H1 (cell line): Measurements from ENCODE around the gene TMEM107. TPM values are rescaled to one million over a fixed set of nuclear protein-coding genes. Genes with fewer than 3 reads are reported as not detected.

Experiments used
- CTCF ChIA-PET: fragments of 300-600 bp; sonication (Branson Sonifier 250); formaldehyde crosslinking; loops from one replicate; lab custom pipeline; 2021; ENCODE audit not compliant: partially characterized antibody; lab: Charles Lee
- POLR2A ChIA-PET: fragments of 300-600 bp; sonication (Branson Sonifier 250); formaldehyde crosslinking; loops from one replicate; lab custom pipeline; 2021; ENCODE audit warnings: inconsistent platforms; ENCODE audit not compliant: partially characterized antibody; lab: Charles Lee
- DNase-seq, 2 experiments: peaks; one replicate each; pipeline versions ENCODE4 v3.0.0 to v3.0.0-alpha.2; 2010 to 2022; ENCODE audit warnings: low spot score in 2 of 2, low read depth in 1 of 2, mixed read lengths in 1 of 2
- FAIRE-seq: peaks from 2 replicates; lab custom pipeline; 2011; peaks lifted over from hg19 to GRCh38; lab: Jason Lieb, UNC
- H2AFZ ChIP-seq: 2 replicates; pipeline ENCODE4 v1.8.1; 2012; ENCODE audit warnings: low read length, inconsistent platforms
- H2AK5ac ChIP-seq: 2 replicates; pipeline ENCODE4 v1.6.1; 2013; ENCODE audit warnings: low read depth, low read length
- H2BK120ac ChIP-seq: replicated peaks from 2 replicates; pipeline ENCODE3; 2013; ENCODE audit warnings: low read depth, low read length, inconsistent platforms
- H2BK12ac ChIP-seq: 2 replicates; pipeline ENCODE4 v1.6.1; 2013; ENCODE audit warnings: low read depth, low read length
- H2BK15ac ChIP-seq: 2 replicates; pipeline ENCODE4 v1.6.1; 2013; ENCODE audit warnings: low read length
- H2BK20ac ChIP-seq: 2 replicates; pipeline ENCODE4 v1.6.1; 2013; ENCODE audit warnings: low read length
- H2BK5ac ChIP-seq: 2 replicates; pipeline ENCODE4 v1.6.1; 2013; ENCODE audit warnings: low read depth, low read length
- H3K14ac ChIP-seq: 2 replicates; pipeline ENCODE4 v1.6.1; 2013; ENCODE audit warnings: inconsistent platforms; ENCODE audit not compliant: insufficient read length
- H3K18ac ChIP-seq: 2 replicates; pipeline ENCODE4 v1.6.1; 2013; ENCODE audit warnings: low read length; ENCODE audit errors: extremely low read depth
- H3K23ac ChIP-seq: 2 replicates; pipeline ENCODE4 v1.6.1; 2013; ENCODE audit warnings: inconsistent platforms; ENCODE audit not compliant: insufficient read length
- H3K23me2 ChIP-seq: 2 replicates; pipeline ENCODE4 v1.6.1; 2013; ENCODE audit warnings: low read depth, low read length
- H3K27ac ChIP-seq: 2 replicates; pipeline ENCODE4 v1.6.1; 2011; ENCODE audit warnings: low read depth, low read length, inconsistent platforms
- H3K27me3 ChIP-seq, 4 experiments: replicated peaks in 1 of 4; 1 replicate in 1 of 4; 2 replicates in 3 of 4; pipeline versions ENCODE4 v1.6.1 to v1.8.1; 2011 to 2013; ENCODE audit warnings: low read length in 3 of 4, mild to moderate bottlenecking in 3 of 4, inconsistent platforms in 2 of 4, mixed read lengths in 2 of 4, moderate library complexity in 1 of 4; ENCODE audit not compliant: control insufficient read depth in 3 of 4, insufficient read depth in 3 of 4; ENCODE audit errors: extremely low read depth in 1 of 4
- H3K36me3 ChIP-seq, 4 experiments: 2 replicates each; pipeline versions ENCODE4 v1.6.1 to v1.8.1; 2011 to 2013; ENCODE audit warnings: mild to moderate bottlenecking in 4 of 4, low read length in 3 of 4, moderate library complexity in 2 of 4, control low read depth in 1 of 4, inconsistent platforms in 1 of 4; ENCODE audit not compliant: insufficient read depth in 4 of 4, control insufficient read depth in 2 of 4
- H3K4ac ChIP-seq: replicated peaks from 2 replicates; pipeline ENCODE3; 2013; ENCODE audit warnings: low read length, low read depth, mixed read lengths, inconsistent platforms; ENCODE audit not compliant: insufficient read length
- H3K4me1 ChIP-seq, 4 experiments: replicated peaks in 1 of 4; 1 replicate in 1 of 4; 2 replicates in 3 of 4; pipeline versions ENCODE4 v1.6.1 to v1.8.1; 2011 to 2013; ENCODE audit warnings: low read length in 3 of 4, inconsistent platforms in 2 of 4, mixed read lengths in 1 of 4; ENCODE audit not compliant: insufficient read depth in 4 of 4, control insufficient read depth in 3 of 4
- H3K4me2 ChIP-seq, 2 experiments: 2 replicates each; pipeline versions ENCODE4 v1.6.1 to v1.8.1; 2011 to 2013; ENCODE audit warnings: low read depth in 2 of 2, low read length in 2 of 2, control low read depth in 1 of 2, inconsistent platforms in 1 of 2, mild to moderate bottlenecking in 1 of 2; ENCODE audit not compliant: insufficient read depth in 1 of 2
- H3K4me3 ChIP-seq, 4 experiments: fragments of 200-600, 300-600 bp in 1 of 4; sonication (generic), shearing (Covaris generic), sonication (Bioruptor Twin) in 1 of 4; 2 replicates each; pipeline versions ENCODE4 v1.5.1 to v1.8.1; 2011 to 2016; ENCODE audit warnings: low read length in 4 of 4, low read depth in 3 of 4, control low read depth in 2 of 4, inconsistent platforms in 2 of 4, mild to moderate bottlenecking in 2 of 4, mixed read lengths in 1 of 4, moderate library complexity in 1 of 4; ENCODE audit not compliant: insufficient read depth in 2 of 4; ENCODE audit errors: extremely low read depth in 1 of 4
- H3K56ac ChIP-seq: replicated peaks from 2 replicates; pipeline ENCODE3; 2013; ENCODE audit warnings: low read depth, mild to moderate bottlenecking, mixed read lengths, low read length, inconsistent platforms; ENCODE audit not compliant: insufficient read length
- H3K79me1 ChIP-seq: 2 replicates; pipeline ENCODE4 v1.6.1; 2013; ENCODE audit warnings: low read depth, low read length, control low read depth
- H3K79me2 ChIP-seq, 2 experiments: 2 replicates each; pipeline versions ENCODE4 v1.6.1 to v1.8.1; 2012 to 2013; ENCODE audit warnings: low read length in 2 of 2, mild to moderate bottlenecking in 2 of 2, inconsistent platforms in 1 of 2; ENCODE audit not compliant: insufficient read depth in 2 of 2, control insufficient read depth in 1 of 2
- H3K9ac ChIP-seq, 4 experiments: replicated peaks in 1 of 4; 1 replicate in 1 of 4; 2 replicates in 3 of 4; pipeline versions ENCODE4 v1.6.1 to v1.8.1; 2011 to 2013; ENCODE audit warnings: low read depth in 3 of 4, low read length in 3 of 4, control low read depth in 2 of 4, mild to moderate bottlenecking in 2 of 4, moderate library complexity in 2 of 4, inconsistent platforms in 1 of 4; ENCODE audit errors: extremely low read depth in 1 of 4
- H3K9me3 ChIP-seq, 2 experiments: 2 replicates each; pipeline versions ENCODE4 v1.6.1 to v1.8.1; 2012 to 2013; ENCODE audit warnings: mild to moderate bottlenecking in 2 of 2, moderate library complexity in 2 of 2, control low read depth in 1 of 2, inconsistent platforms in 1 of 2, low read depth in 1 of 2, low read length in 1 of 2, mixed read lengths in 1 of 2; ENCODE audit not compliant: insufficient read depth in 2 of 2
- H4K20me1 ChIP-seq, 2 experiments: replicated peaks in 1 of 2; 2 replicates each; pipeline versions ENCODE3 to v1.8.1; 2011 to 2013; ENCODE audit warnings: inconsistent platforms in 2 of 2, low read length in 2 of 2, mild to moderate bottlenecking in 1 of 2; ENCODE audit not compliant: insufficient read depth in 2 of 2, control insufficient read depth in 1 of 2
- H4K5ac ChIP-seq: 2 replicates; pipeline ENCODE4 v1.6.1; 2013; ENCODE audit warnings: low read length, low read depth, mixed read lengths, inconsistent platforms; ENCODE audit not compliant: insufficient read length
- H4K8ac ChIP-seq: 2 replicates; pipeline ENCODE4 v1.8.0; 2013; ENCODE audit warnings: mild to moderate bottlenecking, moderate library complexity, low read length, inconsistent platforms; ENCODE audit not compliant: insufficient read depth; ENCODE audit errors: extremely low read depth
- H4K91ac ChIP-seq: replicated peaks from 2 replicates; pipeline ENCODE3; 2013; ENCODE audit warnings: low read length, mixed read lengths, inconsistent platforms; ENCODE audit not compliant: insufficient read length
- YY1 ChIP-seq: IDR thresholded peaks from 2 replicates; pipeline ENCODE4 v1.6.1; 2011; ENCODE audit warnings: low read depth, mild to moderate bottlenecking, low read length
- WGBS, 2 experiments: shearing (Covaris generic) in 1 of 2; methylation state at CpG; one replicate each; pipeline versions ENCODE4 v1.1.6 to v1.1.7; 2013 to 2015; ENCODE audit warnings: low lambda C conversion rate in 2 of 2, mixed read lengths in 2 of 2, inconsistent platforms in 1 of 2, low coverage in 1 of 2, missing lambda C conversion rate in 1 of 2; ENCODE audit not compliant: insufficient replicate concordance in 2 of 2, insufficient coverage in 1 of 2, insufficient read length in 1 of 2; ENCODE audit errors: extremely low coverage in 1 of 2, missing lambda C conversion rate in 1 of 2; 5-methylcytosine and 5-hydroxymethylcytosine counted together
- polyA plus RNA-seq, 7 experiments: library from polyadenylated mRNA; depleted of rRNA in 3 of 7; stranded (reverse) in 5 of 7; unstranded in 2 of 7; fragments of >200 nt in 5 of 7; fragments of 200-250 nt in 2 of 7; gene quantifications; 1 replicate in 5 of 7; 2 replicates in 1 of 7; 4 replicates in 1 of 7; pipeline versions ENCODE4 v1.2.1 to v1.2.3, GENCODE V29; 2011 to 2013; ENCODE audit warnings: missing spikeins in 2 of 7, mixed read lengths in 2 of 7
- total RNA-seq: library from RNA; stranded (reverse); fragmentation: NEBNext Ultra II Directional; extraction: Animal tissue kit (Norgen Biotek cat#: 25700); gene quantifications from 2 replicates; pipeline ENCODE4 v1.2.1, GENCODE V29; 2021

The TMEM107 gene
- total and polyA plus RNA-seq, 2 of the 8 experiments (the other 6 are each of a cell fraction or from before 2014, with no cell fraction given) = 17.3 to 21.5 TPM

DNA sequence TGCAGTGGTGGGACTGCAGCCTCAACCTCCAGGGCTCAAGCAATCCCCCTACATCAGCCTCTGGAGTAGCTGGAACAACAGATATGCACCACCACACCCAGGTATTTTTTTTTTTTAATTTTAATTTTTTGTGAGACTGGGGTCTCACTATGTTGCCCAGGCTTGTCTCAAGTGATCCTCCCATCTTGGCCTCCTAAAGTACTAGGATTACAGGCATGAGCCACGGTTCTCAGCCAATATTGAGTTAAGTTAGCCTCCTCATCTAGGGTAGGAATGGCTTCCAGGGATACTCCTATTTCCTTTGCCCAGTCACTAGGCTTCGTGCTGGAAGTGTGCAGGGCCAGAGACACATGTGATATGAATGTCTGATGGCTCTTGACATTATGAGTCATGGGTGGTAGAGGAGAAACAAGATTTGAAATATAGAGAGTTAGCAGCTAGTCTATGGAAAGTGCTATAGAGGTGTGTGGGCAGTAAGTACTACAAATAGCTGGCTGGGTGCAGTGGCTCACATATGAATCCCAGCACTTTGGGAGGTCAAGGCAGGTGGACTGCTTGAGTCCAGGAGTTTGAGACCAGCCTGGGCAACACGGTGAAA lies 44.2 kb downstream of the TMEM107 start:
- Histone ChIP-seq H3K27me3 (peaks cover 0 to 17% (median 14%) of the 10 kb centered on the region in 4 experiments; a peak in 6 of 7 replicates), H4K20me1 (no peaks in the 10 kb centered on the region), H3K4me2 (no peak overlapping the region), H3K9me3 (no peaks in the 10 kb centered on the region), H3K18ac (no peak overlapping the region), H3K79me1 (no peaks in the 10 kb centered on the region), H3K9ac (no peak overlapping the region), H4K91ac (no peak overlapping the region), H2BK20ac (no peak overlapping the region), H3K23ac (no peak overlapping the region), H3K56ac (no peak overlapping the region), H2AFZ (no peak overlapping the region), H3K36me3 (no peaks in the 10 kb centered on the region), H3K27ac (no peak overlapping the region), H3K79me2 (no peaks in the 10 kb centered on the region), H3K14ac (no peak overlapping the region), H2BK5ac (no peak overlapping the region), H3K4ac (no peak overlapping the region), H2AK5ac (0 out of 2 replicates have a peak overlapping the region, but pooled peaks have one; percentile 39), H3K23me2 (peaks cover 3% of the 10 kb centered on the region), H2BK15ac (no peak overlapping the region), H4K5ac (no peak overlapping the region), H2BK120ac (no peak overlapping the region), H3K4me3 (no peak overlapping the region), H4K8ac (no peak overlapping the region), H2BK12ac (no peak overlapping the region), H3K4me1 (peaks cover 0 to 14% (median 8%) of the 10 kb centered on the region in 4 experiments; a peak in 6 of 7 replicates)
- no peak for FAIRE-seq
- WGBS, 2 experiments = 85% methylated on average over 3 of the region's 3 CpGs; no CpG with 5 or more reads in 1 of the 2 experiments
- no peak for DNase-seq
- POLR2A ChIA-PET = interaction anchor here (0.6 to 10.3 kb wide), 6 partner anchors 9 to 843 kb away, joined by 3 to 76 read pairs (median 18); partner anchors contain the start of gene HES7
- CTCF ChIA-PET = interaction anchor here (0.7 to 2.4 kb wide), 8 partner anchors 10 to 96 kb away, joined by 3 to 10 read pairs (median 6); no protein-coding TSS in a partner anchor
- no peak for TF ChIP-seq YY1
